HG03521 (cell line): ENCODE data around the gene PPP2R5B.
"Not testable (repeated sequence)": the region's sequence is repeated elsewhere in the genome, so short reads cannot be mapped to it uniquely, and the experiment has no call there.

ENCODE experiments used
- ATAC-seq: cut with Tn5 transposase; IDR thresholded peaks from one replicate; pipeline ENCODE4 v1.9.1; 2021; ENCODE audit warnings: mild to moderate bottlenecking, moderate library complexity; ENCODE audit not compliant: unreplicated experiment

PPP2R5B gene

DNA sequence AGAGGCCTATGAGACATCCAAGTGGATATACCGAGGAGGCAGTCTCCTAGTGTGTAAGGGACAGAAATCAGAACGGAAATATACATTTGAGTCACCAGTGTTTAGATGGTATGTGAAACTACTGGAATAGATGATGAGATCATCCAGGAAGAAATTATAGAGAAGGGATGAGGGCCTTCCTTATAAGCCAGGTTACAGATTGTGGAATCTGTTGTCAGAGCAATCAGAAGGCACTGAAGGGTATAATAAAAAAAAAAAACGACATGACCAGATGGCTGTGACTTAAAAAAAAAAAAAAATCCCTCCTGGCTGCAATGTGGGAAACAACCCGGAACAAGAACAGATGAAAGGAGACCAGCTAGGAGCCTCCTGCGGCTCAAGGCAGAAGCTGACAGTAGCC lies 44.7 kb downstream of the PPP2R5B start:
- ATAC-seq, result no peak

DNA sequence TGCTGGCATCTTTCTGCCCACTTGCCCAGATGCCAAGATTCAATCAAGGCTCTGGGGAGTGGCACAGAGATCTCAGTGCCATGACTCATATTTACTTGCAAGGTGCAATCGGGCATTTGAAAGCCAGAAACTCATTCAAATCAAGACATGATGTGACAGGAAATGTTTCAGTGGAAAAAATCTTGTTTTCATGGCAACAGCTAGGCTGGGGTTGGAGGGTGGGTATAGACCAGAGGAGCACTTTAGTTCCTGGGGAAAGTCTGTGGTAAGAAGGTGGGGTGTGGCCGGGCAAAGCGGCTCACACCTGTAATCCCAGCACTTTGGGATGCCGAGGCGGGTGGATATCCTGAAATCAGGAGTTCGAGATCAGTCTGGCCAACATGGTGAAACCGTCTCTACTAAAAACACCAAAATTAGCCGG lies 46.3 kb downstream of the PPP2R5B start:
- ATAC-seq, result no peak

DNA sequence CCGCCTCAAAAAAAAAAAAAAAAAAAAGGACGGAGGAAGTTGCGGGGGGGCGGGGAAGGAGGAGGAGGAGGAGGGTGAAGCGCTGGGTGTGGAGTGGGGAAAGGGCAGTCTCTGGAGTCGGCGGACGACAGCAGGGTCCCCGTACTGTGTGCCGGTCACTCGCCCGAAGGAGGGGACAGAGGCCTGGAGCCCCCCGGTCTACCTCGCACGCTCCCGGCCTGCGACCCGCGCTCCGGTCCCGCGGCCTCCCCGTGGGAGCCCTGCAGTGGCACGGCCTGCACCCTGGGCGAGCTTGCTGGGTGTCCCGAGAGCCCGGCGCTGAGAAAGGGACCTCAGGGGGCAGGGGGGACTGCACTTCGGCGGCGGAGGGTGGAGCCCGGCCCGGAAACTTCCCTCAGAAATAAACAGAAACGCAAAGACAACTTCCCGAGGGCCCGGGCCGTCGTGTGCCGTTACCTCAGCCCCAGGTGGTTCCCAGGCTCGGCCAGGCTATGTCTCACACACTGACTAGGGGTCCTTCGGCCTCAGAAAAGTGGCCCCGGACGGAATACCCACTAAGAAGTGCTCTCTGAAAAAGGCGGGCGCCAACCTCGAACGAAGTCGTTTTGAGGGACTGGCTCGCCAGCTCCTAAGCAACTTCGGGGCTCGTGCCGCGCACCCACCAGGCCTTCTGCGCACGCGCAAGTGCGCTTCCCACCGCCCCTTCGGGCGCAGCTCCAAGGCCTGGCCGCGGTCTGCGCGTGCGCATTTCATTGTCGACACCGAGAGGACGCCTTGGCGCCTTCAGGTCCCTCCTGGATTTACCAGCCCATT lies 47.1 kb downstream of the PPP2R5B start, which contains the start of gene MAJIN:
Gene MAJIN, minus strand, starts transcription at position 688 of the 813 bp plus-strand sequence. CDS start 12,703 bp downstream, outside the sequence.
- no peak for ATAC-seq

DNA sequence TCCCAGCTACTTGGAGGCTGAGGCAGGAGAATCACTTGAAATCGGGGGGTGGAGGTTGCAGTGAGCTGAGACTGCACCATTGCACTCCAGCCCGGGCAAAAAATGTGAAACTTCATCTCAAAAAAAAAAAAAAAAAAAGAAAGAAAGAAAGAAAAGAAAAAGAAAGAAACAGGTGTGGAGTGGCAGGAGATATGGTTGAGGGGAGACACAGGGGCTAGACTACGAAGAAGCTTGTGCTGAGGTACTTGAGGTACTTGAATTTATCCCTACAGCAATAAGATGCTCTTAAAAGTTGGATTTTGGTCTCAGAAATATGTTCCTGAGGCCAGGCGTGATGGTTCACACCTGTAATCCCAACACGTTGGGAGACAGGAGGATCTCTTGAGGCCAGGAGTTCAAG lies 49.6 kb downstream of the PPP2R5B start:
- no peak for ATAC-seq

DNA sequence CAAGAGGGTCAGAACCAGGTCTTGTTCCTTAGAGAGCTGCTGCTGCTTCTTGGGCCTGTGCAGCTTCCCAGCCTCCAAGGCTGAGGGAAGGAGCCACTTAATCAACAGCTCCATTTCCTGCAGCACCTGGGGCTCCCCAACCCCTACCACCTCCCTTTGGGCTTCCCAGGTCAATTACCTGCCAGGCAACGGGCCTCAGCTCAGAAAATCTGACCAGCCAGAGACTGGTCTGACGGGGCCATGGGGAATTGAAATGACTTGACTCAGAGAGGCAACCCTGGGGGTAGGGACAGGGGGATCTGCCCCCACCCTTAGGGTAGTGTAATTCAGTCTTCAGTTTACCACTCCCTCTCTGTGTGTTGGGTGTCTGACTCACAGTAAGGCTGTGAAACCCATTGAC lies 52.2 kb downstream of the PPP2R5B start:
- ATAC-seq, result no peak

DNA sequence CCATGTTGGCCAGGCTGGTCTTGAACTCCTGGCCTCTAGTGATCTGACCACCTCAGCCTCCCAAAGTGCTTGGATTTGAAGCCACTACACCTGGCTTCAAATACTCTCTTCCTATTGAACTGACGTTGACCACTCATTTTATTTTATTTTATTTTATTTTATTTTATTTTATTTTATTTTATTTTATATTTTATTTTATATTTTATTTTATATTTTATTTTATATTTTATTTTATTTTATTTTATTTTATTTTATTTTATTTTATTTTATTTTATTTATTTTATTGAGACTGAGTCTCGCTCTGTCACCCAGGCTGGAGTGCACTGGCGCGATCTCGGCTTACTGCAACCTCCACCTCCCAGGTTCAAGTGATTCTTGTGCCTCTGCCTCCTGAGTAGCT lies 58.9 kb downstream of the PPP2R5B start:
- ATAC-seq, result not testable (repeated sequence)
